ENCODE measurements around the gene RAPGEFL1.

The RAPGEFL1 gene

GRCh38 chr17:40179923-40180659 is 2.8 kb downstream of the RAPGEFL1 start:
- H3K4me3 ChIP-seq (ENCODE audit: low read depth, low read length) = no peak overlapping the region
- DNase-seq (ENCODE audit: low read depth) = no peak
- TF ChIP-seq CTCF (IDR thresholded peaks at IDR 0.05; ENCODE audit: low read depth, low read length, missing control alignments) = no peak

- DNase-seq (ENCODE audit: low read depth) = no peak
- no peak for TF ChIP-seq CTCF (IDR thresholded peaks at IDR 0.05; ENCODE audit: low read depth, low read length, missing control alignments)
- H3K4me3 ChIP-seq (ENCODE audit: low read depth, low read length) = no peak overlapping the region
Observed at GRCh38 chr17:40180694-40181093, 3.4 kb downstream of the RAPGEFL1 start.

GRCh38 chr17:40181205-40181604 is 3.9 kb downstream of the RAPGEFL1 start:
- DNase-seq (ENCODE audit: low read depth) = no peak
- no peak for TF ChIP-seq CTCF (IDR thresholded peaks at IDR 0.05; ENCODE audit: low read depth, low read length, missing control alignments)
- no peak overlapping the region for H3K4me3 ChIP-seq (ENCODE audit: low read depth, low read length)

DNA sequence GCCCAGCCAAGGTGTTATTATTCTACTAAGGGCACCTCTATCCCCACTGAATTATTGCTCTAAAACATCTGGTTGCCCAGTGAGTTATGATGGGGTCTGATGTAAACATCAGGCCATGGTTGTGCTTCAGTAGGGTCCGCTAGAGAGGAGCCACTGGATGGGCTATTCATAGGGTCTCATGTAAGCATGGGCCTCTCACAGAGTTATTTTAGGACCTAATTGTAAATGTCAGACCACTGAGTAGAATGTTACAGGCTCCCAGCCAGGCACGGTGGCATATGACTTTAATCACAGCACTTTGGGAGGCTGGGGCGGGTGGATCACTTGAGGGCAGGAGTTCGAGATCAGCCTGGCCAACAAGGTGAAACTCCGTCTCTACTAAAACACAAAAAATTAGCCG is 5.3 kb downstream of the RAPGEFL1 start:
- TF ChIP-seq CTCF (IDR thresholded peaks at IDR 0.05; ENCODE audit: low read depth, low read length, missing control alignments) = no peak
- no peak for DNase-seq (ENCODE audit: low read depth)

DNA sequence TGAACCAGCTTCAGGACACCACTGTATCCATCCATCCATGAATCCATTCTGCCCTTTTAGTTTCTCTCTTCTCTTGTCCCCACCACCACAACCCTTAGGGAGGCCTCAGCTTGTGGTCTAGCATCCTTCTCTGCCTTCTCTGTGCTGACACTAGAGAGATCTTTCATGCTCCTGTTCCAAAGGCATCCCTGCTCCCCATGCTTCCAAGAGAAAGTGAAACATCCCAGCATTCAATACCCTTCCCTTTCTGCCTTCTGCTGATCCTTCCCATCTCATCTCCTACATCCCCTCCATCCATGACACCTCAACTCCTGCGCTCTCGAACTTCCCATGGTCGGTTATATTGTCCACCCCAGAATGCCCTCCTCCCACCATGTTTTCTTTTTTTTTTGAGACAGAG is 10.0 kb downstream of the RAPGEFL1 start:
- H3K4me3 ChIP-seq (ENCODE audit: low read depth, low read length) = no peak overlapping the region
- DNase-seq (ENCODE audit: low read depth) = no peak
- TF ChIP-seq CTCF (IDR thresholded peaks at IDR 0.05; ENCODE audit: low read depth, low read length, missing control alignments) = no peak

More for the DNA sequence above, 5.3 kb downstream of the RAPGEFL1 start:
- H3K4me3 ChIP-seq (ENCODE audit: low read depth, low read length) = no peak overlapping the region

DNA sequence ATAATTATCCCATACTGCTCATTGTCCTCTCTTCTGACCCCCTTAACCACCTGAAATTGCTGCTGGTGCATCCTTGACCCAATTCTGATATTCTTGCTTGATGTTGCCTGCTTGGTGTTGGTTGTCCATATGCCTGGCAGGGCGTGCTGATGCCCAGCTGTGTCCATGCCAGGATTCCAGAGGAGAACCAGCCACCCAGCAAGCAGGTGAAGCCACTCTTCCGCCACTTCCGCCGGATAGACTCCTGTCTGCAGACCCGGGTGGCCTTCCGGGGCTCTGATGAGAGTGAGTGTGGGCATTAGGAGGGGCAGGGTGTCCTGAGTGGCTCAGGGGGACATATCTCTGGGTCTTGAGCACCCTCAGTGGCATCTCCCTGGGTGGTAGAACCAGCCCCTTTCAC is 11.4 kb downstream of the RAPGEFL1 start:
- H3K4me3 ChIP-seq (ENCODE audit: low read depth, low read length) = no peak overlapping the region
- TF ChIP-seq CTCF (IDR thresholded peaks at IDR 0.05; ENCODE audit: low read depth, low read length, missing control alignments) = no peak
- DNase-seq (ENCODE audit: low read depth) = no peak
